HG03460 (cell line): ENCODE results near the gene SLC25A38.

ENCODE experiments used
- ATAC-seq: cut with Tn5 transposase; IDR thresholded peaks from one replicate; pipeline ENCODE4 v1.9.1; 2021; ENCODE audit not compliant: unreplicated experiment

SLC25A38 gene

DNA sequence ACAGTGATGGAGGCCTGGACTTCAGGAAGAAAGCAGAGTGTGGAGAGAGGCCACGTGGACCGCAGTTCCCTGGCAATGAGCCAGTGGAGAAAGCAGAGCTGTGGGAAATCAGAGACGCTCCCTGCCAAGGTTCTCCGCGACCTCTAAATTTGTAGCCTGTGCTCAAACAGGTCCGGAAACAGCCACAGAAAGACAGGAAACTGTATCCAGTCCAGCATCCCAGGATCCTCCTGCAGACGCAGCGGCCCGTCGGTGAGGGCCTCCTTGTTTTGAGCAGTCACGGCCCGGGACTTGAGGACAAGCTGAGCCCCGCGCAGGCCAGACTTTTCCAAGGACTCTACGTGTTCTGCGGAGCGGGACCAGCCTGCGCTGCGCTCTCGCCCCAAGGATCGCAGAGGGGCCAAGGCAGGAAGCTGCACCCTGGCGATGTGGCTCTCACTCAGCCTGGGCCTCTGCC, 45.6 kb downstream of the SLC25A38 start:
- ATAC-seq: no peak

DNA sequence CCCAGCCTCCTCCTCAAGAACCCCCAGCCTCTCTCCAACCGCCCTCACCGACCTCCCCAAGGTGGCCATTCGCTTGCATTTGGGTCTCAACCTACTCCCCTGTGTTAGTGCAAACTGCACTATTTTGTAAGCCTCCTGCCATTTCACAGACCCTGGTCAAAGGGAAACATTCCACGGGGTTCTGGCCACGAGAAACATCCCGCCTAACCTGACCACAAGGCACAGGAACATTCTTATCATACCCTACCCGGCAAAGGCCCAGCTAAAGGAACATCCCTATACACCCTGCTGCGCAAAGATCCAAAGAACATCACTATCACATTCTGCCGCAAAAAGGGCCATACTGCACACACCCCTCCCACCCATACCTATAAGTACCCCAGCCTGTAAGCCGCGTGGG, 46.3 kb downstream of the SLC25A38 start:
- no peak for ATAC-seq

DNA sequence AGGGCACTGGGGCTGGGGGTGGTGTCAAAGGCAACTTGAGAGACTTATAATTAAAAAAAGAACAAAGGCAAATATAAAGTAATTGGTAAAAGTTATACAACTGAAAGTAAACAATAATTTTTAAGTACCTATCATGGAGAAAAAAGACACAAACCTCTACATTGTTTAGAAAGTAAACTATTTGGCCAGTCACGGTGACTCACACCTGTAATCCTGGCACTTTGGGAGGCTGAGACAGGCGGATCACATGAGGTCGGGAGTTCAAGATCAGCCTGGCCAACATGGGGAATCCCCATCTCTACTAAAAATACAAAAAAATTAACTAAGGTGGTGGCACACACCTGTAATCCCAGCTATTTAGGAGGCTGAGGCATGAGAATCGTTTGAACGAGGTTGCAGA, 49.2 kb downstream of the SLC25A38 start:
- ATAC-seq: no peak

DNA sequence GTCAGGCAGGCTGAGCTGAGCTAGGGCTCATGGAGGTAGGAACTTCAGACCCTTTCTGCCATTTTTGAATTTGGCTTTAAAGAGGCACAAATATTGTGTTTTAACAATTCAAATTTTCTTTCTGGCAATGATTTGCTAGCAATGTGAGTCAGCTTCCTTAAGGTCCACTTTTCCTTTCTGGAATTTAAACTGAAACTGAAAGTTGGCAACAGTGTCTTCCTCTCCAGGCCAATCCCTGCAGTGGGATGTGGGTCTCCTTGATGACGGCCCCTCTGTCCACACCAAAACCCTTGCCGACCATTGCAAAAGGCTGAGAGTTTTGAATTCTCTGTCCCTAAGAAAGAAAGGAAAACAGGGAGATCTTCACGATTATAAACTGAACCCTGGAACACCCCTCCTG, 50.5 kb downstream of the SLC25A38 start:
- ATAC-seq: no peak

DNA sequence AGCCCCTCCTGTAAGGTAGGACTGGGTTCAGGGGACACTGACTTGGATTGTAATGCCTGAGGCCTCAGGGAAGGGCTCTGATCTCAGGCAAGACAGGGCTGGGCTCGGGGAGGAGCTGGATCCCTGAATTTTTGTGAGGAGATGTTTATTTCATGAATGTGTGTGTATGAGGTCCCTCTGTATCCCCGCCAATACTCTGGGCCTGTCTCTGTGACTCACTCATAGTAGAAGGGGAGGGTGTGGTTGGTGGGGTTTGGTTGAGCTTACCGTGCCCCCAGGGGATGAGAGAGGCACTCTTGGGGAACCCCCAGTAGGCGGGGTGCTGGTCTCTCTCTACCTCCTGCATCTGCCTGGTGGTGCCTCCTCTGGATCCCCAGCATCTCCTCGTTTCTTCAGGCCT, 51.4 kb downstream of the SLC25A38 start:
- ATAC-seq: no peak

DNA sequence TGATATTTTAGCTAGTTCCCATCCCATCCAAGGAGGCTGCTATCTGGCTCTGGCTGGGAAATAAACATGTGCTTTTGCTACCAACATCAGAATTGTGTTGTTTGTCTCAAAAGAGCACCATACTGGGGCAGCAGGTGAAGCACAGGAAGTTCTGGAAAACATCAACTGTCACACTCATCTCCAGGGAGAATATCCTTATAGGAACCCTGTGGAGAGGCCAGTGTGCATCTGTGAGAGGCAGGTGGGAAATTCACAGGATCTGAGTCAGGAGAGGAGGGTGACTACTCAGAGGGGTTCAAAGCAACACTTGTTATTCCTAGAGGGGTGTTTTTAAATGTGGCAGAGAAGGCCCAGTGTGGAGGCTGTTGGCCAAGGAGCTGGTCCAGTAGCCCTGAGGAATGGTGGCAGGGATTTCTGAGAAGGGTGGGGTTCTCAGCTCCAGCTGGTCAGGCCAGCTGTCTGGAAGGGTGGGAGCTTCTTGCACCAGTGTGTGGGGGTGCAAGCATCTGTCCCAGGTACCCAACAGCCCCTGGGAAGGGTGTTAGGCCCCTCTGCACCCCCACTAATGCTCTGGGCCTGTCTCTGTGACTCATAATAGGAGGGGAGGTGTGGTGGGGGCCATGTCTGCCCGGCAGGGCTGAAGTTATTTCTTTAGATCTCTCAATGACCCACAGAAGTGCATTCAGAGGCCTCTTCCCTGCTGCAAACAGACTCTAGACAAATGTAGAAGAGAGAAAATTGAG, 52.0 kb downstream of the SLC25A38 start:
- no peak for ATAC-seq

DNA sequence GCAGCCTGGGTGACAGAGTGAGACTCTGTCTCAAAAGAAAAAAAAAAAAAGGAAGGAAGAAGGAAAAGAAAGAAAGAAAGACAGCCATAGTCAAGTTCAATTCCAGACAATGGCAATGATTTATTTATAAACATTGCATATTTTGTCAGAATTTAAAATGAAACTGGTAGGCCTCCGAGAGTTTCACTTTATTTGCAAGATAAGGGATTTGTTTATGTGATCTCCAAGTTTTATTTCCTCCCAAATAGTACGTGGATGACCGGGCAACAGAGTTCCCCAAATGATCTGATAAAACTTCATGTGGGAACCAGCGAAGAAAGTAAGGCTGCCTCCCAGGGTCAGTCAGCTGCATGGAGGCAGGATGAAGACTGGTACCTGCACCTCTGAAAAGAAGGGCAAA, 55.7 kb downstream of the SLC25A38 start:
- ATAC-seq: no peak

DNA sequence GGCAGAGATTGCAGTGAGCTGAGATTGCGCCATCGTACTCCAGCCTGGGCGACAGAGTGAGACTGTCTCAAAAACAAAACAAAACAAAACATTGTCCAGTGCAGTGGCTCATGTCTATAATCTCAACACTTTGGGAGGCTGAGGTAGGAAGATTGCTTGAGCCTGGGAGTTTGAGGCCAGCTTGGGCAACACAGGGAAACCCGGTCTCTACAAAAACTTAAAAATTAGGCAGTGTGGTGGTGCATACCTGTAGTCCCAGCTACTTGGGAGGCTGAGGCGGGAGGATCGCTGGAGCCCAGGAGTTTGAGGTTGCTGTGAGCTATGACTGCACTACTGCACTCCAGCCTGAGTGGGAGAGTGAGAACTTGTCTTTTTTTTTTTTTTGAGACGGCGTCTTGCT, 57.1 kb downstream of the SLC25A38 start:
- ATAC-seq: no peak

DNA sequence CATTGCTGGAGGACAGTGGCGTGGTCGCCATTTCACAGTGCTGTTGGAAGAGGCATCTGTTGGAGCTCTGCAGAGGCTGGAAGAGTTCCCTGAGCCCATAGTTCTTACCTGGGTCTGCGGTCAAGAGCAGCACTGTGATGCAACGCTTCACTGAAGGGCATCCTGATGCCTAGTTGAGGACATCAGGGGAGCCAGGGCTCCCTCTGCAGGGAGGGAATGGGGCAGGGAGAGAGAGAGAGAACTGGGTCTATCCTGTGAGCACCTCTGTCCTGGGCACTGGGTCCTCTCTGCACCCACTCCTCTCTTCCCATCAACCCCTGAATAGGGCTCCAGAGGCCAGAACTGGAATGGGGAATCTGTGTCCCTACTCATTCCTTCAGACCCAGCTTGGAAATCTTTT, 60.4 kb downstream of the SLC25A38 start:
- no peak for ATAC-seq

DNA sequence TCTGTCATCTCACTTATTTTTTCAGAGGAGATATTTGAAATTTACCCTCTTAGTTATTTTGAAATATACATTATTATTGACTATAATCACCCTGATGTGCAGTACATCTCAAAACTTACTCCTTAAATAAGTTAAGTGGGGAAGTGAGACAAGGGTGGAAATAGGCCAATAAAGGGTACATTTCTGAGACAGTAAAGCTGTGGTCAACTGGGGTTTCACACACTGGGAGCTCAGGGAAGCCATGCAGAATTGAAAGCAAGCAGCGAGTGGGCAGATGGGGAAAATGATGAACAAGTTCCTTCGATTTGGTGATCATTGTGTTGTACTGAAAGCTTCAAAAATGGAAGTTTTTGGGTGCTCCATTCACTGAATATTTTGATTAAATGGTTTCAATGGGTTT, 62.8 kb downstream of the SLC25A38 start:
- ATAC-seq: no peak

DNA sequence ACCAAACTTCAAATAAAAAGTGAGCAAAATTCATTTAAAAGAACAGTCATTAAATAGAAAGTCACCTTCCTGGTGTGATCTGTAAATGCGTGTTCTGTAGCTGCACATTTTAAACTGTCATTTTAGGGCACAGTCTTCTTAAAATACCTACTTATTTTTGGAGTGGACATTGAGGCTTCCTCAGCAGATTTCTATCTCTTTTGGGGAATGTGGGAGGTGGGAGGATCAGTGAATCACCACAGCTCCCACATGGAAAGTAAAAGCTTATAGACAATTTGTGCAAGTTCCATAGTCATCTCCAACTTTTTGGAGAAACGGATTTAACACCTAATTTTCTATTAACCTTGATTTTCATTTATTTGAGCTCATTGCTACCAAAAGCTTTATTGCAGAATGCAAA, 63.3 kb downstream of the SLC25A38 start:
- ATAC-seq: no peak
